Astrocyte of the cerebellum (primary cell): Measurements from ENCODE around the gene LRRC56.
A peak's percentile ranks its signal among the peaks of the same experiment; 100 is the strongest.

Experiments used
- DNase-seq: peaks from one replicate; pipeline ENCODE4 v3.0.0-alpha.2; 2011; ENCODE audit warnings: low read depth
- H3K4me3 ChIP-seq: 2 replicates; pipeline ENCODE4 v1.5.1; 2011; ENCODE audit warnings: mild to moderate bottlenecking, low read depth, low read length, moderate library complexity
- in situ Hi-C: cut with HindIII; loops from 2 replicates; pipeline ENCODE4 v1.10.0; 2017; ENCODE audit warnings: low sequenced_read_pairs
- TF ChIP-seq, protein P1 (sequence below): IDR thresholded peaks from 2 replicates; pipeline ENCODE4 v1.5.1; 2012; ENCODE audit warnings: low read length, low read depth, moderate library complexity, mild to moderate bottlenecking; ENCODE audit errors: missing control alignments

LRRC56 gene

GRCh38 chr11:563812-564578 lies 26.7 kb downstream of the LRRC56 start:
- in situ Hi-C loops, result no loop called here
- TF ChIP-seq, protein P1, sequence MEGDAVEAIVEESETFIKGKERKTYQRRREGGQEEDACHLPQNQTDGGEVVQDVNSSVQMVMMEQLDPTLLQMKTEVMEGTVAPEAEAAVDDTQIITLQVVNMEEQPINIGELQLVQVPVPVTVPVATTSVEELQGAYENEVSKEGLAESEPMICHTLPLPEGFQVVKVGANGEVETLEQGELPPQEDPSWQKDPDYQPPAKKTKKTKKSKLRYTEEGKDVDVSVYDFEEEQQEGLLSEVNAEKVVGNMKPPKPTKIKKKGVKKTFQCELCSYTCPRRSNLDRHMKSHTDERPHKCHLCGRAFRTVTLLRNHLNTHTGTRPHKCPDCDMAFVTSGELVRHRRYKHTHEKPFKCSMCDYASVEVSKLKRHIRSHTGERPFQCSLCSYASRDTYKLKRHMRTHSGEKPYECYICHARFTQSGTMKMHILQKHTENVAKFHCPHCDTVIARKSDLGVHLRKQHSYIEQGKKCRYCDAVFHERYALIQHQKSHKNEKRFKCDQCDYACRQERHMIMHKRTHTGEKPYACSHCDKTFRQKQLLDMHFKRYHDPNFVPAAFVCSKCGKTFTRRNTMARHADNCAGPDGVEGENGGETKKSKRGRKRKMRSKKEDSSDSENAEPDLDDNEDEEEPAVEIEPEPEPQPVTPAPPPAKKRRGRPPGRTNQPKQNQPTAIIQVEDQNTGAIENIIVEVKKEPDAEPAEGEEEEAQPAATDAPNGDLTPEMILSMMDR, result no peak
- H3K4me3 ChIP-seq, result no peak overlapping the region
- DNase-seq, result no peak

GRCh38 chr11:565921-566509 lies 28.7 kb downstream of the LRRC56 start:
- in situ Hi-C loops, result no loop called here
- no peak overlapping the region for H3K4me3 ChIP-seq
- DNase-seq, result no peak
- TF ChIP-seq, protein P1, result no peak

GRCh38 chr11:567011-567628 lies 29.8 kb downstream of the LRRC56 start:
- TF ChIP-seq, protein P1, result no peak
- H3K4me3 ChIP-seq, result peak overlapping the region; percentile 48
- in situ Hi-C loops, result no loop called here
- no peak for DNase-seq

DNA sequence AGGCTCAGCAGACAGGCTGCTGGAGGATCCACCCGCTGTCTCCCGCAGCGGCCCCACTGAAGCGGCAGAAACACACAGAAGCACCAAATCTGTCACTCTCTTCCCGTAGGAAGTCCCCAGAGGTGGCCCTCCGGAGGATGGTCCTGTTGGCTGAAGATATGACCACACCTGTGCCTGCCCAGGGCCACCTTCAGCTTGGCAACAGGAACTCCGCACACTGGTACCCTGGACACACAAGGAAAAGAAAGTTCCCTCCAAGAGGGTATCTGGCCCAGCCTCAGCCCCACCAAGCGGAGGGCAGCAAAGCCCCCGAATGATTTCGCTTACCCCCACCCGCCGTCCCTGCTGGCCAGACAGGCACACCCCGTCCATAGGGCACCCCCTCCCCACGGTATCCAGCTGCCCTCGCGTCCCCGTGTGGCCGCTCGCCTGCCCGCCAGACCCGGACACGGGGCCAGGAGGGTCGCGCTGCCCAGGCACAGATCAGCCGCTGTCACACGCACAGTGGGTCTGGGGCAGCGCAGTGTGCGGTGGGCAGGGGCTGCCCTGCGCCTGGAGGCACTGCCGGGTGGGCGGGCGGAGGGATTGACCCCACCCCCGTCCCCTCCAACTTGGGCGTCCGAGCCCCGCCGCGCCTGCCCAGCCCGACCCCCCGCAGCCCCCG lies 30.4 kb downstream of the LRRC56 start:
- TF ChIP-seq, protein P1, result no peak

GRCh38 chr11:568306-569157 lies 31.2 kb downstream of the LRRC56 start:
- H3K4me3 ChIP-seq, result peak overlapping the region; percentile 48
- in situ Hi-C loops, result no loop called here
- peak; percentile 51 for DNase-seq
- TF ChIP-seq, protein P1, result no peak

More for the DNA sequence above, 30.4 kb downstream of the LRRC56 start:
- in situ Hi-C loops, result no loop called here
- peak overlapping the region; percentile 48 for H3K4me3 ChIP-seq
- no peak for DNase-seq
